Activated CD8-positive, alpha-beta memory T cell treated with anti-CD3 and anti-CD28 coated beads, Interleukin-2, amount 50 U/mL, for 24 hours (primary cell): Measurements from ENCODE around the gene SLC22A15.
"Not testable (repeated sequence)": the region's sequence is repeated elsewhere in the genome, so short reads cannot be mapped to it uniquely, and the experiment has no call there.

Source experiments
- DNase-seq: peaks from one replicate; pipeline ENCODE4 v3.0.0-alpha.2; 2020; ENCODE audit errors: extremely low read depth

Gene SLC22A15

DNA sequence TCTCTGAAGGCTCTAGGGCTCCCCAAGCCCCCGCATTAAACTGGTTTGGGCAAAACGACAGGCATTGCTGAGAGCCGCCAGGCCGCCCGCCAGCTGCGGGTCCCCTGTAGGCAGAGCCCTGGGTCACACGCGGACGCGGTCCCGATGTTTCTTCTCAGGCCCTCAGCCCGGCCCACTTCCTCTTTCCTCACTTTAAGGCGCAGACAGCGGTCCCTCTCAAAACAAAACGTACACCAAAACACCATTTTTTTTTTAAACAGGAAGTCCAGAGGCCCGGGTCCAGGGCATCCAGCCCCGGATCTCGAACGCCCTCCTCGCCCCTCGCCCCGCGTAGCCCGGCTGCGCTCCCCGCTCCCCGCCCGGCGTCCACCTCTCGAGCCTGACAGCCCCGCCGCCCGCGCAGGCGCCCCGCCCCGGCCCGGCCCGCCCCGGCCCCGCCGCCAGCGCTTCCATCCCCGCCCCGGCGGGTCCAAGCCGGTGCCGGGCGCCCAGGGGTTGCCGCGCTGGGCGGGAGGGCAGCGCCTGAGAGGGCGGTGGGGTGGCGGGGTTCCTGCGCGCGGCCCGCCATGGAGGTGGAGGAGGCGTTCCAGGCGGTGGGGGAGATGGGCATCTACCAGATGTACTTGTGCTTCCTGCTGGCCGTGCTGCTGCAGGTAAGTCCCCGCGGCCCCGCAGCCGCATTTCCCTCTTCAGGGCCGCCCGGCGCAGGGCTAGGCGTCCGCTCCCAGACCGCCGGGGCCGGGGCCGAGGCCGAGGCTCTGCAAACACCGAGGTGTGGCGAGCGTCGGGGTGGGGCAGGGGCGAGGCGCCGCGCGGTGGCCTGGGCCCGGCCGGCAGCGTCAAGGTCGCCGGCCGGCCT, at the start of gene SLC22A15:
Gene SLC22A15, plus strand, starts transcription at position 452 of the 859 bp plus-strand sequence. Its CDS starts 115 bp downstream, at position 567.
- DNase-seq: no peak

DNA sequence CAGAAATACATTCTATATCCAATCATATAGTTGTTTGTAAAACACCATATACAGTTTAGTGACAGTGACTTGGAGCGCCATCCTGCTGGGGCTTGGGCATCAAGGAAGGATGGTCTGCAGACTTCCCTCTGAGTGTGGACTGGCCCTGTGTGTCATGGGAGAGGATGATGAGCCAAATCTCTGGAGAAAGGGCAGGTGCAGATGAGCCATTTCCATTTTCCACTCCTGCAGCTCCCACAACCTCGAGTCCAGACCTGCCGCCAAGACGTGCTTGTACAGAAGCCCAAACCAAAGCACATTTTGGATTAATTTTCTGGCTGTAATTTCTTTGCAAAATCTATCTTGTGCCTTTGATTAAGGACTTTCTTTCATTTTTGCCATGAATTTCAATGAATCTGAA, 48.3 kb upstream of the SLC22A15 start:
- no peak for DNase-seq

DNA sequence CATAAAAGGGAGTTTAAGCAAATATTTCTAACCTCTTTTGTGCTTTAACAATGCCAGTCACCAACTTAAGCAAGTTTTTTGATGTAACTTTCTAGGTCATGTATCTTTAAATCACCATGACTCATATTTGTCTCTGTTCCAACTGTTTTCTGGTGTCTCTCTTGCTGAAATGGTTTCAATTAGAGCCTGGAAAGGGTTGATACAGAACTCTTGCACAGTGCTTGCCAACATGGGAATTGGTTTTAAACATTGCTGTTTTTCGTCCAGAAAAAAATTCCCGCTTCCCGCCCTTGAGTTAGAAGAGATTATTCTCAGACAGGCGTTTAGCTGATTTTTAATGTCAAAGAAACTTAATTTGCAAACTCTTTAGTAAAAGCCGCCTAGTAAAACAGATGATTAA, 46.4 kb upstream of the SLC22A15 start:
- no peak for DNase-seq

DNA sequence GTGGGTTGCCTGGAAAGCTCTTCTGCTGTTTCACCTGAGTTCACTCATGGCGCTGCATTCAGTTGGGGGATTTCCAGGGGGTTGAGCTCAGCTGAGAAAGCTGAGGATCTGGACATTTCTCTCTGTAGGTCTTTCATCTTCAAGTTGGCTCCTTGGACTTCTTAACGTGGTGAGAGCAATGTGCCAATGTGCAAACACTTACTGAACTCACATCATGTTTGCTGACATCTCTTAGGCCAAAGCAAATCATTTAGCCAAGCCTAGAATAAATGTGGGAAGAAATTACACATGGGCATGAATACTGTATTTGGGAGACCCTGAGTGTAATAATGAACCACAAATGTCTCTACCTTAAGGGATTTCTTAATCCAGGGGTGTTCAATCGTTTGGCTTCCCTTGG, 42.7 kb upstream of the SLC22A15 start:
- DNase-seq: no peak

DNA sequence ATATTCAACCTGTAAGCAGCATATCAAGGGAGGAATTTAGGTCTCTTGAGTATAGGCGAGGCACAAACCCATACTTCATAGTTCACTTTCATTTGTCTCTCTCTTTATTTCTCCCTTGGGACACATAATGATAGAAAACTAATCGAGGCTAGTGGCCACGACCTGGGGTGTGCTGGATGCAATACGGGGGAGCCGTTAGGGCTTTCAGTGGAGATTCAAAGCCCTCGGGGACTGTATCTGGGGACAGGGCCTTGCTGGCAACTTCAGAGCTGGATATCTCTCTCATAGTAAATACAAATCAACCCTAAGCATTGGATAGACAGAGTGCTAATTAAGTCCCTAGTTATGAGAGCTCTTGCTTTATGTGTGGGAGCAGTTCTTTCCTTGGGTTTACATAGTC, 36.9 kb upstream of the SLC22A15 start:
- DNase-seq: no peak

DNA sequence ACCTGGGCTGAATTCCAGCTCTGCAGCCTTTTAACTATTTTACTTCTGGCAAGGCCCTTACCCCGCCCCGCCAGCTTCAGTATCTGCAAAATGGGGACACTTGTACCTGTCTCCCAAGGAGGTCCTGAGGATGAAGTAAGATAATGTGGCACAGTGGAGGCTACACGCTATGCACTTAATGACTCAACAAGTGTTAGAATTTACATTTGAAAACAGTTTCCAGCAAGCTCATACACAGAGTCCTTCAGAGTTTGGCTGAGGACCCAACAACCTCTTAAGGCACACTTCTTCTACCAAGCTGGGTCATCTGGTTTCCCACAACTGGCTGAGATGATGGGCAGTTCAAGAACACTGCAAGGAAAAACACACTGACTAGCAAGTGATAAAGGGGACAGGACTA, 30.2 kb upstream of the SLC22A15 start:
- DNase-seq: no peak

DNA sequence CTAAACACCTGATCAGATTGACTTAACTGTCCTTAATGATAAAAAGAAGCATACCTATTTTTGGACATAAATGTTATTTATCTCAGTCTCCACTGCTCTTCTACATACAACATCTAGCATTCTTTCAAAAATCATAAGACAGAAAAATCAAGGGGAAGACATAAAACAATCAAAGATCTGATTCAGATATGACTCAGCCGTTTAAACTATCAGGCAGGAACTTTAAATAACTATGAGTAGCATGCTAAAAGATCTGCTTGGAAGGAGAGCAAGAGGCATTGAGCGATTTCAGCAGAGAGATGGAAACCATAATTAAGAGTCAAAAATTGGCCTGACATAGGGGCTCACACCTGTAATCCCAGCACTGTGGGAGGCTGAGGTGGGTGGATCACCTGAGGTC, 27.2 kb upstream of the SLC22A15 start:
- DNase-seq: no peak

DNA sequence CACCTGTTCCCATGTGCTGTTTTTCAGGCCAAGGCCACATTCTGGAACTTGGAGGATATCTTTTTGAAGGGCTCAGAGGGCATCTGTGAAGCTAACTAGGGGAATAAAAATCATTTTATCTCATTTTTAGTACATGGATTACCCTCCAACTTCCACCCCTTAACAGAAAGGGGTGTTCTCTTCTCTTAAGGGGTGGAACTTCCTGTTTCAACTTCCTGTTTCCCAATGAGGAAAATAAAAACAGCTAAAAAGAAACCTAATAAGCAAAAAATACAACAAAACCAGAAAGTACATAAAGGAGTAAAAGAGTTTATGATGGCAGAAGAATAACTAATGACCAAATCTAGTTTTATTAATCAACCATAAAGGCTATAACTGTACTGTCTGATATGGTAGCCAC, 24.8 kb upstream of the SLC22A15 start:
- no peak for DNase-seq

DNA sequence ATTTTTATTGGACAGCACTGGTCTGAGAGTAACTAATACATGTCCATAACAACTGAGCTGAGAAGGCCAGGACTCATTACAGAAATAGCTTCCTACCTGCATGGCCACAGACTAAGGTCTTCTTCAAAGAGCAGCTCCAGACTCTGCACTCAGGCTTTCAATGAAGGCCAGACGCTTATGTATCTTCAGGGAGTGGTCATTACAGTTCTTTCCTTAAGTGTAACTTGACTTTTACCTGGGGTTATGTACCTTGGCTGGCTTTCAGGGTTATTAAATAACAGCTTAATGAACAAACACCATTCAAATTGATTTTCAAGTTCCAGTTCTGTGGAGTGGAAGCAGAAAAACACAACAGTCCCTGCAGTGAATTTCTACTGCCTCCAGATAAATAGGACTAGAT, 23.8 kb upstream of the SLC22A15 start:
- no peak for DNase-seq

DNA sequence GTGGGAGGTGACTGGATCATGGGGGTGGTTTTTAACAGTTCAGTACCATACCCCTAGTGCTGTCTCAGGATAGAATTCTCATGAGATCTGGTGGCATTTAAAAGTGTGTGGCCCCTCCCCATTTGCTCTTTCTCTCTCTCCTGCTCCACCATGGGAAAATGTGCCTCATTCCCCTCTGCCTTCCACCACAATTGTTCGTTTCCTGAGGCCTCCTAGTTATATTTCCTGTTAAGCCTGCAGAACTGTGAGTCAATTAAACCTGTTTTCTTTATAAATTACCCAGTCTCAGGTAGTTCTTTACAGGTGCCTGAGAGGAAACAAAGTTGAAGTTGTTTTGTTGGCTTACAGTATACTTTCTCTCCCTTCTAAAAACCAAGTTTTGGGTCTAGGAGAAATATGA, 23.1 kb upstream of the SLC22A15 start:
- DNase-seq: no peak

DNA sequence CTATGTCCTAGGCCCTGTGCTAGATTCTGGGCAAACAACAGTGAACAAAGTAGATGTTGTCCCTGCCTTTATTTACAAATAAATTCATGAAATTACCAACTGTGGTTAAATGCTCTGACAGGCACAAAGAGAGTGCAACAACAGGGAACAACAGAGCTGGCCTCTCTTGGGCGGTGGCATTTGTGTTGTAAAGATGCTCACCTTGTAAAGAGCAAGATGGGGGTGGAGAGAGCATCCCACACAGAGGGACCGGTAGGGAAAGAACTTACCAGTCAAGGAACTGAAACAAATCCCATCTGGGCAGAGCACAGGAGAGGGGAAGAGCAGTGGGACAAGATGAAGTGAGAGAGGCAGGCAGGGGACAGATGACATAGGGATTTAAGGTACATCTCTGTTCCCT, 21.6 kb upstream of the SLC22A15 start:
- DNase-seq: no peak

DNA sequence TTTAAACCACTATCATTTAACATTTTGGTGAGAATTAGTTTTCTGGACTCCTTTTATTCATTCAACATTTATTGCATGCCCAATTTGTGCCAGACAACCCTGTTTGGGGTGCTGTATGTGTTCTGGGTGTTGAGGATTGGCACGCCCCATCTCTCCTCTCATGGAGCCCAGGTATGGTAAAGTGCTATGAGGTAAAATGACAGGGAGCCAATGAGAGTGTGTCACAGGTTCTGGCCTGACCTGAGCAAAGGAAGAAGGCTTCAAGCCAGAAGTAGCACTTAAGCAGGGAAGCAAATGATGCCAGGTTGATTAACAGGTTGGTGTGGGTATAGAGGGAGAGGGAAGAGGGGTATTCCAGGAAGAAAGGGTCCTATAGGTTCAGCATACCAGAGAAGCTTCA, 21.1 kb upstream of the SLC22A15 start:
- no peak for DNase-seq

DNA sequence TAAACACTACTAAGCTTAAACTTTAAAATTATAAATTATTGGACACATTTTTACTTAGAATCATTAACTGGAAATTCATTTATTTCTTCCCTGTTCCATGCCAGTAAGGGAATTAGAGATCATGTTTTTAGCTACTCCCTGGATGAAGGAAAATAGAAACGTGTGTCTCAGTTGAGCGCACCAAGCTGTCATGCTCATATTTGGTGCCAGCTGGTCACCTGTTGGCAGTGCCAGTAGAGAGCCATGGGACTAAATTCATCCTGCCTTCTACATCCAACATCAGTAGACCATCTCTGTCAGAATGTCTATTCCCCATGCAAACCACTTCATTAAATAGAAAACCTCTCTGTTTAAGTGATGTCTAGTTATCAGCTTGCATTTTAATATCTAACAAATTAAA, 17.4 kb upstream of the SLC22A15 start:
- no peak for DNase-seq

DNA sequence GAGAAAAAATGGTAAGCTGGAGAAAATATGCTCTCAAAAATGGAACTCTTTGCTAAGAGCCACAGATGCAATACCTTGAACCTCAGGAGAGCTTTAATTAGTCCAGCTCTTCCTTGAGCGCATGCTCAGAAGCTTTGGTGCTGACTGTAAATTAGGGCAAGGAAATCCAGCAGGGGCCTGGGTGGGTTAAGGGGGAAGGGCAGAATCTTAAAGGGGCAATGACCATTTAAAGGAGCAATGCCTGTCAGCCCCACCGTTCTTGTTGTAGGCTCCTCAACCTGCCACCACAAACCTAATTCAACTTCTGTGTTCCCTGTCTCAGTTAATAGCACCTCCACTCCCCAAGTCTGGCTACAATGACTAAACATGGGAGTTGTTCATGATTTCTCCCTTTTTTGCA, 6.8 kb upstream of the SLC22A15 start:
- DNase-seq: no peak

DNA sequence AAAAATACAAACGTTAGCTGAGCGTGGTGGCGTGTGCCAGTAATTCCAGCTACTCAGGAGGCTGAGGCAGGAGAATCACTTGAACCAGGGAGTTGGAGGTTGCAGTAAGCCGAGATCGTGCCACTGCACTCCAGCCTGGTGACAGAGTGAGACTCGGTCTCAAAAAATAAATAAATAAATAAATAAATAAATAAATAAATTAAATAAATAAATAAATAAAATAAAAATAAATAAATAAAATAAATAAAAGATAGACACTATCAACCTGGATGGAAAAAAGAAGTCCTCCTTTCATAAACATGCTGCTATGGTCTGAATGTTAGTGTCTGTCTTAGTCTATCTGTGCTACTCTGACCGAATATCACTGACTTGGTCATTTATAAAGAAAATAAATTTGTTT, 4.5 kb upstream of the SLC22A15 start:
- not testable (repeated sequence) for DNase-seq

DNA sequence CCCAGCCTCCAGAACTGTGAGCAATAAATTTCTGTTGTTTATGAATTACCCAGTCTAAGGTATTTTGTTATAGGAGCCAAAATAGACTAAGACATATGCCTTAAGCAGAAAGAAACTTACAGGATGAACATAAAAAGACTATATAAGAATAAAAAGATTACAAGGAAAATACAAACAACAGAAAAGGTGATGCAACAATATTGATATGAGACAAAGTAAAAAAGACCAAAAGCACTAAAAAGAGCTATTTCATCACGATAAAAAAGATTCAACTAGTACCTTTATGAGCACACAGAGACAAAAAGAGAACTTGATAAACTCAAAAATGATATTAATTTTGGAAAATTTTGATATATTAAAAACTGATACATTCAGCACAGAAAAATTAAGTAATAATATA, 3.2 kb upstream of the SLC22A15 start:
- DNase-seq: no peak

DNA sequence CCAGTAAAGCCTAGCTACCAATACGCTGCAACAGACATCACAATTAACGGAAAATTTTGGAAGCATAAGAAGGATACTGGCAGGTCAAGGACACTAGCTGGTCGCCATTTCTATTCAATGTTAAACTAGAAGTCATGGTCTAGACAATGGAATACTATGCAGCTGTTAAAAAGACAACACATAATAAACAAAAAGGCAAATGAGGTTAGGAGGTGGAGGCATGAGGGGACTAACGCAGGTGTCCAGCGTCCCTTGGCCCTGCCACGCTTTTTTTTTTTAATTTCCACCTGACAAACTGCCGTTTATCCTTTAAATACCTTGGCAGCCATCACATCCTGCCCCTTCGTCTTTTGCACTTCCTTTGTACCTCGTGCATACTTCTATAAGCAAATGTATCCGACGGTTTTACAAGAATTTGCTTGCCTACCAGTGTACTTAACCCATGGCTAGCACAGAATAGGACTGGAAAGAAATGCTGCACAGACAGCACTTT, 698 bp upstream of the SLC22A15 start:
- DNase-seq: no peak

DNA sequence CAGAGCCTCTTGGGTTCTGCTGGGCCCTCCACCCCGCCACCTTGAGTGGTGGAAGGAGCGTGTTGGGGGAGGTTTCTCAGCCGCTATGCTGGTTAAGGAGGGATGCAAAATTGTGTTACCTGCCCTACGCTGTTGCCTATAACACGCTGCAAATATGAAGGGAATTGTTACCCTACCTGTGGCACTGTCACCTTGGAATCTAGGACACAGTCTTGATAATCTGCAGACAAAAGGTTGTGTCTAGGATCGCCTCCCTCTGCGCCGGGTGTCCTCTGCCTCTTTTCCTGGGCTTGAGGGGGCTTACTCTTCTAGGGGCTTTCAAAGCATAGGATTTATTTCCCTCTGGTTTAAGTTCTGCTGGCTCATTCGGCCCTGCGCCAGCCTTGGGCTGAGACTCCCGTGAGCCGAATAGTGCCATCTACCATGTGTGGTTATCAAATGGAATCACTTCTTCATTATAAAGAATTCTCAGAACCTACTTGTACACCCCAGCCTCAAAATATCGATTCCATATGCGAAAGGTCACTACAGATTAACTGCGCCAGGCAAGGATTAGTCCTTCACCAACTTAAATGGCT, 697 bp downstream of the SLC22A15 start:
- no peak for DNase-seq

DNA sequence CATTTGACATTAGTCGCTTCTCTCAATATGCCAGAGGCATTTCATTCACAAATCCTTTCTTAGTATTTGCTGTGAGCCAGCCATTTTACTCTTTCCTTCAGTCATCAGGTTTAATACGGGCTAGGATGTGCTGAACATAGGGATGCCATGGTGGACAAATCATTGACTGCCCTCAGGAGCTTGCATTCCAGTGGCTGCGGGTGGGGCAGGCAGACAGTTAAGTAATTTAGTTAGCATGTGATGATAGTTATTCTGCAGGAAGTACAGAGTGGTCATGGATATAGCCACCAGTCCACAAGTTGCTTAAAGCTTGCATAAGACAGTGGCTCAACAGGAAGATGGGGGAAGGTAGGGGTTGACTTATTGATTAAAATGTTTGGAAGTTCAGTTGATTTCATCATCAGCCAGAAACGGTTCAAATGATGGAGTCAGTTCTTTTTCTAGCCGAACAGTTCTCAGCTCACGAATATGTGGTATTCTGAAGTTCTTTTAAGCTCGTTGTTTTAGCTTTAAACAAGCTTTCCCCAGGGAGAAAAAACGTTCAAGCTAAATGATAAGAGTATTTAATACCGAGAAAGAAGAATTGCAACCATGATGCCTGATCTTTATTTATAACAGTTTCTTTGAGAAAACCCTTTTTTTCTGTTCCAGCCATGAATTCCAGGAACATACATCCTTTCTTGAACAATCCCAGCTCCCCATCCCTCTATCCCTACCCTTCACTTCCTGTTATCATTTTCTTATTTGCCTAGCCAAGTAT, 1.4 kb downstream of the SLC22A15 start:
- no peak for DNase-seq

DNA sequence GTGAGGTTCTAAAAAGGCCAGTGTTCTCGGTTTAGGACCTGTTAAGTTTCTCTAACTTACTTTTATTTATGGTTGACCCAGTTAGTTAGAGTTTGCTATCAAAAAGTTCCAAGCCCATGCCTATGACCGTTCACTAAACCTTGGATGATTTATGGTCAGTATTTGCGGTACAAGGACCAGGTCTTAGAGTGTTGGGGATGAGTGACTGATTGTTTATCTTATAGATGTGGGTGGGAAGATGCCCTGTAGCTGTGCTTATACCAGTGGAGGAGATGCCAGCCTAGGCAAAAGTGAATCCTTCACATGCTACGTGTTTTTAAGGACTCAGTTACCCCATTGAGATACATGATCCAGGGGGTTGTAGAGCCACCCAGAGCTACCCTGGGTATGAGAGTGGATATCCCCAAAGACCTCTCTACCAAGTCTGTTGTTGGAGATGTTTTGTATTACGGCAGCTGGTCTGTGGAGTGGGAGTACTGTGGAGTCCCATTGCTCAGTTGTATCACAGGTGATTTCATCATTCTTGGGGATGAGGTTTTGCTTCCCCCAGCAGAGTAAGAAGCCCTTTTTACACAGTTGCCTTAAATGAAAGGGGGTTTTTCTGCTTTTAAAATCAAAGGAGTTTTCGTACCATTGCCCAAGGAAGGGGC, 2.1 kb downstream of the SLC22A15 start:
- DNase-seq: no peak

DNA sequence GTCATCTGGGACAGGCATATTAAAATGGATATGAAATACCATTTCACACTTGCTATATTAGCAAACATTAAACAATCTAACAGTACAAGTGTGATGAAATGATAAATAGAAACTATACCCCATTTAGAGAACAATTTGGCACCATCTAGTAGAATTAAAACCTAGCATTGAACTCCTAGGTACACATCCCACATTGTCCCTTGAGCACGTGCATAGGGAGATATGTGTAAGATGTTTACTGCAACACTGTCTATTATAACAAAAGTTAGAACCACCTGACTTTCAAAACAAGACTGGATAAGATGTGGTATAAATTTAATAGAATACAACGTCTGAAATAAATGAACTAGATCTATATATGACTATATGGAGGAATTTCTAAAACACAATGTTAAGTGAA, 3.8 kb downstream of the SLC22A15 start:
- DNase-seq: no peak
